ENCODE measurements around the gene PTCHD4. TPM values are rescaled to one million over a fixed set of nuclear protein-coding genes. Genes with fewer than 3 reads are reported as not detected.

The PTCHD4 gene
- total RNA-seq, 1 donor from 2014 or later = 7.8 TPM

DNA sequence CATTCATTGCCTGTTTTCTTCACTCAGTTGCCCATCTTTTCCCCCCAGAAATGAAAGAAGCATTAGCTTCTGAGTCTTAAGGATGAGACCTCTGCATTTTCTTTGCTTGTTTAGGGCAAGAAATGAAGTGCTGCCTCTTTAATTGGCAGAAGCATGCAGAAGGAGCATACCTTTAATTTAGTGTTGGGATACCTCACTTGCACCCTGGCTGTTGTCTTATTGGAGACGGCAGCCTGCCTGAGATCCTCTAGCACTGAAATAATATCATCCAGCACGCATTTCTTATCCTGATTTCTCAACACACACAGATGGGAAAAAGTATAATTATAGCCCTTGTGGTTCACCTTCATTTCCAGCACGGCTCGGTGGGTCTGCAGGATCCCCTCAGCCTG, 43.1 kb downstream of the PTCHD4 start:
- Histone ChIP-seq H4K20me1 (ENCODE audit: low read depth) (peaks cover 5% of the 10 kb centered on the region), H3K27ac (no peak overlapping the region), H3K9me3 (ENCODE audit: low read depth) (no peaks in the 10 kb centered on the region), H3F3A (ENCODE audit: low read depth) (peaks cover 7% of the 10 kb centered on the region), H3K4me1 (no peaks in the 10 kb centered on the region), H3K36me3 (no peaks in the 10 kb centered on the region), H3K27me3 (peaks cover 40% of the 10 kb centered on the region), H3K79me2 (ENCODE audit: low read depth) (no peaks in the 10 kb centered on the region), H3K4me3 (peak overlapping the region; percentile 55), H2AFZ (replicated peaks) (peak overlapping the region; percentile 8), H3K4me2 (peak overlapping the region; percentile 86), H3K9ac (no peak overlapping the region)
- peaks cover 8% of the 10 kb centered on the region for H3K27me3 Mint-ChIP-seq (ENCODE audit: insufficient read depth, low read depth)
- no peaks in the 10 kb centered on the region for H3K36me3 Mint-ChIP-seq
- no peak overlapping the region for H3K27ac Mint-ChIP-seq
- H3K9me3 Mint-ChIP-seq = no peaks in the 10 kb centered on the region
- TF ChIP-seq CTCF (IDR thresholded peaks at IDR 0.05) = no peak
- TF ChIP-seq EZH2phosphoT487 (IDR thresholded peaks at IDR 0.05) = no peak
- TF ChIP-seq EZH2 (IDR thresholded peaks at IDR 0.05) = no peak
- H3K4me1 Mint-ChIP-seq = peaks cover 12% of the 10 kb centered on the region
- no peak for DNase-seq (ENCODE audit: low spot score)
- peak overlapping the region; percentile 85 for H3K4me3 Mint-ChIP-seq

GRCh38 chr6:48067148-48067712, 43.8 kb downstream of the PTCHD4 start:
- H3K9me3 ChIP-seq (ENCODE audit: low read depth) = no peaks in the 10 kb centered on the region
- no peaks in the 10 kb centered on the region for H3K9me3 Mint-ChIP-seq
- H3K36me3 Mint-ChIP-seq = no peaks in the 10 kb centered on the region
- no peak overlapping the region for H3K4me3 ChIP-seq
- peak overlapping the region; percentile 7 for H3K4me3 Mint-ChIP-seq
- TF ChIP-seq EZH2phosphoT487 (IDR thresholded peaks at IDR 0.05) (no peak), CTCF (IDR thresholded peaks at IDR 0.05) (no peak), EZH2 (IDR thresholded peaks at IDR 0.05) (no peak)
- peaks cover 12% of the 10 kb centered on the region for H3K4me1 Mint-ChIP-seq
- H3K36me3 ChIP-seq = no peaks in the 10 kb centered on the region
- H3K27me3 ChIP-seq = peaks cover 40% of the 10 kb centered on the region
- no peak overlapping the region for H3K4me2 ChIP-seq
- peaks cover under 1% of the 10 kb centered on the region for H3K4me1 ChIP-seq
- H3K79me2 ChIP-seq (ENCODE audit: low read depth) = no peaks in the 10 kb centered on the region
- H3K27ac ChIP-seq = no peak overlapping the region
- H2AFZ ChIP-seq (replicated peaks) = no peak overlapping the region
- peaks cover 7% of the 10 kb centered on the region for H3F3A ChIP-seq (ENCODE audit: low read depth)
- no peak overlapping the region for H3K27ac Mint-ChIP-seq
- no peak for DNase-seq (ENCODE audit: low spot score)
- H3K9ac ChIP-seq = no peak overlapping the region
- peaks cover 5% of the 10 kb centered on the region for H4K20me1 ChIP-seq (ENCODE audit: low read depth)
- peaks cover 8% of the 10 kb centered on the region for H3K27me3 Mint-ChIP-seq (ENCODE audit: insufficient read depth, low read depth)

DNA sequence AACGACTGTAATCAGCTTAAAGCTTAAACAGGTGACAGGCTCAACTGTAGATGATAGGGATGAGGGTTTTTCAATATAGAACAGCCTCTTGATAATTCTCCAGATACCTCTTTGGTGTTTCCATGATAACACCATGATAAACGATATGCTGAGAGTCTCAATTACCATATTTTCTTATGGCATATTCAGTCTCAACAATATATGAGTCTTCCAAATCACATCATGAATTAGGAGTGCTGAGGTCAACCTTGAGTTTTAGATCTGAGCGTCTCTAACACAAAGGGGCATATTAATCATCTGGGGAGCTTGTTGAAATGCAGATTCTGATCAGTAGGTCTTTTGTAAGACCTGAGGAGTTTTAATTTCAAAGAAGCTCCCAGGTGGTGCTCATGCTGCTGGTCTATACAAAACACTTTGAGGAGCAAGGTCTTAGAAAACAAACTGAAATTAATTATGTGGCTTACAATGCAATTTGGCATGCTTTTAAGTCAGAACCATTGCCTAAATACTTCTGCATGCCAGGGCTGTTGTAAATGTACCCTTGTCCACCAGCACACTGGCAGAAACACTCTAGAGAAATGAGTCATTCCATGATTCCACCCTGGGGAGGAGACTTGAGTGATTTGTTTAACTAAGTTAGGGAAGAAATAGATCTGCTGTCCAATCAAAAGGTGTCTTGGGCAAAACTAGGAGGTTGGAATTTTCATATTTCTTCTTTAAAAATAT, 49.6 kb downstream of the PTCHD4 start:
- Histone ChIP-seq H2AFZ (replicated peaks) (no peak overlapping the region), H3K27me3 (no peaks in the 10 kb centered on the region), H3F3A (ENCODE audit: low read depth) (no peaks in the 10 kb centered on the region), H3K9me3 (ENCODE audit: low read depth) (no peaks in the 10 kb centered on the region), H3K27ac (no peak overlapping the region), H3K36me3 (no peaks in the 10 kb centered on the region), H3K4me3 (no peak overlapping the region), H3K9ac (no peak overlapping the region), H3K4me2 (no peak overlapping the region), H3K4me1 (peaks cover 5% of the 10 kb centered on the region), H4K20me1 (ENCODE audit: low read depth) (no peaks in the 10 kb centered on the region), H3K79me2 (ENCODE audit: low read depth) (no peaks in the 10 kb centered on the region)
- Mint-ChIP-seq H3K4me3 (no peak overlapping the region), H3K27me3 (ENCODE audit: insufficient read depth, low read depth) (no peaks in the 10 kb centered on the region), H3K27ac (no peak overlapping the region), H3K4me1 (peaks cover 7% of the 10 kb centered on the region), H3K36me3 (no peaks in the 10 kb centered on the region), H3K9me3 (peaks cover 3% of the 10 kb centered on the region)
- TF ChIP-seq EZH2 (IDR thresholded peaks at IDR 0.05) (no peak), EZH2phosphoT487 (IDR thresholded peaks at IDR 0.05) (no peak), CTCF (IDR thresholded peaks at IDR 0.05) (no peak)
- no peak for DNase-seq (ENCODE audit: low spot score)

Measured in neural progenitor cell (in vitro differentiated cells).